Keratinocyte (primary cell): ENCODE measurements around the gene ERBB2. TPM values are rescaled to one million over a fixed set of nuclear protein-coding genes. Genes with fewer than 3 reads are reported as not detected.

Experiments used
- DNase-seq: peaks from one replicate; pipeline ENCODE4 v3.0.0-alpha.2; 2011; ENCODE audit warnings: low read depth, missing footprints, low spot score
- FAIRE-seq: peaks from 2 replicates; lab custom pipeline; 2011; peaks lifted over from hg19 to GRCh38; lab: Jason Lieb, UNC
- H2AFZ ChIP-seq: 2 replicates; pipeline ENCODE4 v1.6.0; 2012; ENCODE audit warnings: low read length, control low read depth, inconsistent platforms; ENCODE audit not compliant: control insufficient read depth
- H3K27ac ChIP-seq: 2 replicates; pipeline ENCODE4 v1.5.1; 2011; ENCODE audit warnings: low read length; ENCODE audit not compliant: control insufficient read depth, insufficient read depth
- H3K27me3 ChIP-seq: 3 replicates; pipeline ENCODE4 v1.6.0; 2011; ENCODE audit warnings: low read length; ENCODE audit not compliant: control insufficient read depth, insufficient read depth; ENCODE audit errors: extremely low read depth
- H3K36me3 ChIP-seq, 2 experiments: 2 replicates in 1 of 2; 3 replicates in 1 of 2; pipeline ENCODE4 v1.5.1; 2011; ENCODE audit warnings: low read length in 2 of 2, mild to moderate bottlenecking in 1 of 2; ENCODE audit not compliant: control insufficient read depth in 2 of 2, insufficient read depth in 2 of 2; ENCODE audit errors: extremely low read depth in 1 of 2
- H3K4me1 ChIP-seq: 3 replicates; pipeline ENCODE4 v1.5.1; 2011; ENCODE audit warnings: low read length; ENCODE audit not compliant: control insufficient read depth, insufficient read depth; ENCODE audit errors: extremely low read depth
- H3K4me2 ChIP-seq: 3 replicates; pipeline ENCODE4 v1.6.0; 2011; ENCODE audit warnings: low read depth, low read length; ENCODE audit not compliant: control insufficient read depth, insufficient read depth; ENCODE audit errors: extremely low read depth
- H3K4me3 ChIP-seq, 3 experiments: fragments of 200-600 bp in 1 of 3; sonication (generic) in 1 of 3; 2 replicates in 2 of 3; 3 replicates in 1 of 3; pipeline ENCODE4 v1.5.1; 2011 to 2016; ENCODE audit warnings: low read length in 3 of 3, mild to moderate bottlenecking in 3 of 3, control low read depth in 2 of 3, inconsistent platforms in 1 of 3, low read depth in 1 of 3, mixed read lengths in 1 of 3, mixed run types in 1 of 3, moderate library complexity in 1 of 3; ENCODE audit not compliant: control insufficient read depth in 2 of 3, insufficient read depth in 2 of 3; ENCODE audit errors: extremely low read depth in 1 of 3
- H3K79me2 ChIP-seq: 2 replicates; pipeline ENCODE4 v1.6.0; 2012; ENCODE audit warnings: low read length; ENCODE audit not compliant: control insufficient read depth, insufficient read depth
- H3K9ac ChIP-seq: 3 replicates; pipeline ENCODE4 v1.6.0; 2011; ENCODE audit warnings: low read length; ENCODE audit not compliant: control insufficient read depth, insufficient read depth; ENCODE audit errors: extremely low read depth
- H3K9me1 ChIP-seq: 3 replicates; pipeline ENCODE4 v1.6.0; 2011; ENCODE audit warnings: low read length; ENCODE audit not compliant: control insufficient read depth, insufficient read depth; ENCODE audit errors: extremely low read depth
- H3K9me3 ChIP-seq: 2 replicates; pipeline ENCODE4 v1.5.1; 2012; ENCODE audit warnings: low read depth, low read length; ENCODE audit not compliant: control insufficient read depth
- H4K20me1 ChIP-seq: 3 replicates; pipeline ENCODE4 v1.6.0; 2011; ENCODE audit warnings: low read length; ENCODE audit not compliant: control insufficient read depth, insufficient read depth; ENCODE audit errors: extremely low read depth
- EZH2 ChIP-seq: IDR thresholded peaks from one replicate; pipeline ENCODE4 v1.6.1; 2012; ENCODE audit warnings: inconsistent platforms, mild to moderate bottlenecking, low read length, moderate library complexity
- dilution Hi-C: fragments of 300-500 bp; cut with MboI; formaldehyde crosslinking; loops from one replicate; pipeline ENCODE4 v1.7.0; 2020; ENCODE audit warnings: low sequenced_read_pairs; ENCODE audit not compliant: extremely low pct_ligation_motif_present
- polyA plus RNA-seq, 5 experiments: library from polyadenylated mRNA; depleted of rRNA in 3 of 5; stranded (reverse) in 3 of 5; stranded (forward) in 1 of 5; unstranded in 1 of 5; fragments of >200 nt; gene quantifications; 1 replicate in 1 of 5; 2 replicates in 3 of 5; 3 replicates in 1 of 5; pipeline versions ENCODE4 v1.2.1 to v1.2.3, GENCODE V29; 2011 to 2012; ENCODE audit warnings: missing spikeins in 2 of 5, low read depth in 1 of 5, low replicate concordance in 1 of 5
- TF ChIP-seq, protein P1 (sequence below), 3 experiments: IDR thresholded peaks in 1 of 3; conservative IDR thresholded peaks in 1 of 3; optimal IDR thresholded peaks in 1 of 3; 2 replicates in 2 of 3; 3 replicates in 1 of 3; pipeline versions ENCODE3 to v1.5.1; 2011; ENCODE audit warnings: low read length in 3 of 3, mild to moderate bottlenecking in 3 of 3, moderate library complexity in 2 of 3, control low read depth in 1 of 3, inconsistent platforms in 1 of 3; ENCODE audit not compliant: insufficient read depth in 2 of 3; ENCODE audit errors: extremely low read depth in 1 of 3

The ERBB2 gene
- polyA plus RNA-seq, 1 donor (not counting 4 experiments of a cell fraction or from before 2014, with no cell fraction given) = 21.4 TPM

DNA sequence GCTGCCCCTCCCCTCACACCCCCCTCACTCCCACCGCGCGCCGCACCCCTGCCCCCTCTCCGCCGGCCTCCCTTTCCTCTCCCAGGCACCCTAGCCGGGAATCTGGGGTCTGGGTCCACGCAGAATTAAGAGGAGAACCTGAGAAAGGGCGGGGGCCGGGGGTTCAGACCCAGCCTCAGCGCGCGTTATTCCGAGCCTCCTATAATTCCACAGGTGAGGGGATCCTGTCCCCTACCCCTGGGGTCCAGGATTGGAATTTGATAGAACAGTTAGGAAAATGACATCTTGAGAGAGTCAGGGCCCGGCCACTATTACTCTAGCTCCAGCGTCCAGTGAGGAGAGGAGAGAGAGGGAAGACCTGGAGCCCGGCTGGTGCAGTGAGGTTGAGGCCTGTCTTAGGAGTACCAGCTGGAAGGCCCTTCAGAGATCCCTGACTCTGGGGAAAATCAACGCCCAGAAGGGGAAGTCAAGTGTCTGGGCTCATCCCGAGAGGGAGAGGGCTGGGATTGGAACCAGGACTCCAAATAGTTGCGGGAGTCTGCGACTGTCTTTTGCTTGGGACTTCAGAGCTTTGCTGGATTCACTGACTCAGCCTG, 55.2 kb downstream of the ERBB2 start:
- Histone ChIP-seq H3K4me1 (peaks cover 4% of the 10 kb centered on the region), H3K4me2 (peak overlapping the region; percentile 72), H3K79me2 (no peaks in the 10 kb centered on the region), H3K27me3 (peaks cover 50% of the 10 kb centered on the region), H3K4me3 (peak overlapping the region; percentile 53 to 67 (median 58)), H3K9ac (peak overlapping the region; percentile 79), H2AFZ (no peak overlapping the region), H3K9me3 (no peaks in the 10 kb centered on the region), H3K9me1 (no peaks in the 10 kb centered on the region), H3K27ac (no peak overlapping the region), H3K36me3 (no peaks in the 10 kb centered on the region), H4K20me1 (no peaks in the 10 kb centered on the region)
- TF ChIP-seq, protein P1, sequence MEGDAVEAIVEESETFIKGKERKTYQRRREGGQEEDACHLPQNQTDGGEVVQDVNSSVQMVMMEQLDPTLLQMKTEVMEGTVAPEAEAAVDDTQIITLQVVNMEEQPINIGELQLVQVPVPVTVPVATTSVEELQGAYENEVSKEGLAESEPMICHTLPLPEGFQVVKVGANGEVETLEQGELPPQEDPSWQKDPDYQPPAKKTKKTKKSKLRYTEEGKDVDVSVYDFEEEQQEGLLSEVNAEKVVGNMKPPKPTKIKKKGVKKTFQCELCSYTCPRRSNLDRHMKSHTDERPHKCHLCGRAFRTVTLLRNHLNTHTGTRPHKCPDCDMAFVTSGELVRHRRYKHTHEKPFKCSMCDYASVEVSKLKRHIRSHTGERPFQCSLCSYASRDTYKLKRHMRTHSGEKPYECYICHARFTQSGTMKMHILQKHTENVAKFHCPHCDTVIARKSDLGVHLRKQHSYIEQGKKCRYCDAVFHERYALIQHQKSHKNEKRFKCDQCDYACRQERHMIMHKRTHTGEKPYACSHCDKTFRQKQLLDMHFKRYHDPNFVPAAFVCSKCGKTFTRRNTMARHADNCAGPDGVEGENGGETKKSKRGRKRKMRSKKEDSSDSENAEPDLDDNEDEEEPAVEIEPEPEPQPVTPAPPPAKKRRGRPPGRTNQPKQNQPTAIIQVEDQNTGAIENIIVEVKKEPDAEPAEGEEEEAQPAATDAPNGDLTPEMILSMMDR (optimal IDR thresholded peaks at IDR 0.05 in 1 of 3, IDR thresholded peaks at IDR 0.05 in 1 of 3, conservative IDR thresholded peaks at IDR 0.05 in 1 of 3; ENCODE audit: extremely low read depth in 1 of 3, insufficient read depth in 2 of 3, low read length in 3 of 3) = no peak
- no peak for TF ChIP-seq EZH2
- DNase-seq (no peak), FAIRE-seq (no peak)
- dilution Hi-C loops = no loop called here

DNA sequence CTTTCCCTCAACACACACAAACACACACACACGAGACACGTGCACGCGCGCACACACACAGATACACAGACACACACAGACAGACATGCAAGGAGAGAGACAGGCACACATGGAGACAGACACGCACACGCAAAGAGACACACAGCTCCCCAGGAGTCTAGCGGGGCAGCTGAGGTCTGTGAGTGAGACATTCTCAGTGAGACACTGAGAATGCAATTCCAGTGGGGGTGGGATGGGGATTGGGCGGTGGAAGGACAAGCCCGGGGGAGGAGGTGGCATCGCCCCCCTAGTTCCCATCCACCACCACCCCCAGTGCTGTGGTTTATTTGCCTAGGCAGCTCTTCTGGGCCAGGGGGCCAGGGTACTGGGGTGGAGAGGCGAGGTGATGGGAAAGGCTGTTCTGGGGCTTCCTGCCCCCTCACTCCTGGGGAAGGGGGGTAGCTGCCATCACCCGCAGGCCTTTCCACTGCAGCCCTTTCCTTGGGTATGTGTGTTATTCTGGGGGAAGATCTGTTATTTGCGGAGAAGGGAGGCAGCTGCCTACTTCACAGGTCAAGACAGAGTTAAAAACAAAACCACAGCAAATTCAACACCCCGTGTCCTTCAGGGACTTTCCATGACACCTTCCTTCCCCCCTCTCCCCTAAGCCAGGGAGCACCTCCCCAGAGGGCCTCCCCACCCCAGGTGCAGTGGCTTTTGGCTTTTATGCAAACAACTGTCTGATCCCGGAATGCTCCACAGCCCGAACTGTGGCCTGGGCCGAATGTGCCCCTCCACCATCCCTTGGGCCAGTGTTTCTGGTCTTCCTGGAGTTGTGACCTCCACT, 55.9 kb downstream of the ERBB2 start:
- H3K27me3 ChIP-seq = peaks cover 55% of the 10 kb centered on the region

More for the DNA sequence above, 55.9 kb downstream of the ERBB2 start:
- H3K27ac ChIP-seq = no peak overlapping the region
- TF ChIP-seq, protein P1 (optimal IDR thresholded peaks at IDR 0.05 in 1 of 3, IDR thresholded peaks at IDR 0.05 in 1 of 3, conservative IDR thresholded peaks at IDR 0.05 in 1 of 3; ENCODE audit: extremely low read depth in 1 of 3, insufficient read depth in 2 of 3, low read length in 3 of 3) = no peak
- peak; percentile 34 for TF ChIP-seq EZH2
- DNase-seq (no peak), FAIRE-seq (no peak)
- no peaks in the 10 kb centered on the region for H3K4me1 ChIP-seq
- no peak overlapping the region for H2AFZ ChIP-seq
- H3K36me3 ChIP-seq = no peaks in the 10 kb centered on the region
- H3K4me3 ChIP-seq = no peak overlapping the region
- no peaks in the 10 kb centered on the region for H3K9me1 ChIP-seq
- H3K9me3 ChIP-seq = no peaks in the 10 kb centered on the region
- dilution Hi-C loops = no loop called here
- H3K79me2 ChIP-seq = no peaks in the 10 kb centered on the region
- H3K4me2 ChIP-seq = no peak overlapping the region
- no peaks in the 10 kb centered on the region for H4K20me1 ChIP-seq
- H3K9ac ChIP-seq = no peak overlapping the region
